GM13976 (cell line): ENCODE data around the gene HLA-DRB5.

Experiments used
- DNase-seq: peaks from one replicate; pipeline ENCODE4 v3.0.0; 2012; ENCODE audit warnings: low spot score
- in situ Hi-C: fragments of 300-500 bp; cut with MboI; formaldehyde crosslinking; loops from one replicate; pipeline ENCODE4 v1.12.0; 2022; ENCODE audit warnings: low sequenced_read_pairs, mixed read lengths, inconsistent platforms; ENCODE audit not compliant: unreplicated experiment
- TF ChIP-seq, protein P1 (sequence below): IDR thresholded peaks from 2 replicates; pipeline ENCODE4 v1.5.1; 2012; ENCODE audit warnings: borderline replicate concordance, mild to moderate bottlenecking; ENCODE audit not compliant: insufficient read depth; ENCODE audit errors: extremely low read depth, missing control alignments, control extremely low read depth

The HLA-DRB5 gene

DNA sequence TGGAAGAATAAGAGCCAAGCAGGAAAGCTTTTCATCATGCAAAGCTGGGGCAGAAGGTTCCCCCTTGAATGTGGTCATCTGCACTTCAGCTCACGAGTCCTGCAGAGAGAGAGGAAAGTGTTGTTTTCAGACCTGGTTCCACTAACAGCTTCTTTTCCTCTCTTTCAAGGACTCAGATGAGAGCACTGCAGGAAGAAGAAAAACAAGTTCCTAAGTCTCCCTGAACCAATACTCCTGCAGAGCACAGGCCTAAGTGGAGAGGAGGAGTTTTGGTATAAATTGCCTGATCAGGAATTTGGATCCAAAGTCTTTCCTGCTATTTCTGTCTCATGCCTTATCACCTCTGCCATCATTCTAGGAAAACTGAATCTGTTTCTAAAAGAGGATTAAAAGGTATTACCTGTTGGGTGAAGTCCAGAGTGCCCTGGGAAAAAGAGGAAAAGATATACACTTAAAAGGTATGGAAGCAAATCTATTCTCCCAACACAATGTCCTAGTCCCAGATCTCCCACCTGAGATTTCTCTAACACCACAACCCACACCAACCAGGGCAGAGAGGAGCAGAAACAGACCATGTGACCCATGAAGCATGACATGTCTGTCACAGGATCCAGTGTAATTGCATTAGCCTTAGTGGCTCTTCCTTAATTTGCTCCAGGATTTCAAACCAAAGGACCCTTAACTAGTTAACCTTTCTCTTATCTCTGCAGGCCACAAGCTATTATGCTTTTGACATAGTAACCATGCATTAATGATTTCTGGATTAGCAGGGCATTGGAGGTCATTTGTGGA lies 12.2 kb downstream of the HLA-DRB5 start:
- TF ChIP-seq, protein P1, sequence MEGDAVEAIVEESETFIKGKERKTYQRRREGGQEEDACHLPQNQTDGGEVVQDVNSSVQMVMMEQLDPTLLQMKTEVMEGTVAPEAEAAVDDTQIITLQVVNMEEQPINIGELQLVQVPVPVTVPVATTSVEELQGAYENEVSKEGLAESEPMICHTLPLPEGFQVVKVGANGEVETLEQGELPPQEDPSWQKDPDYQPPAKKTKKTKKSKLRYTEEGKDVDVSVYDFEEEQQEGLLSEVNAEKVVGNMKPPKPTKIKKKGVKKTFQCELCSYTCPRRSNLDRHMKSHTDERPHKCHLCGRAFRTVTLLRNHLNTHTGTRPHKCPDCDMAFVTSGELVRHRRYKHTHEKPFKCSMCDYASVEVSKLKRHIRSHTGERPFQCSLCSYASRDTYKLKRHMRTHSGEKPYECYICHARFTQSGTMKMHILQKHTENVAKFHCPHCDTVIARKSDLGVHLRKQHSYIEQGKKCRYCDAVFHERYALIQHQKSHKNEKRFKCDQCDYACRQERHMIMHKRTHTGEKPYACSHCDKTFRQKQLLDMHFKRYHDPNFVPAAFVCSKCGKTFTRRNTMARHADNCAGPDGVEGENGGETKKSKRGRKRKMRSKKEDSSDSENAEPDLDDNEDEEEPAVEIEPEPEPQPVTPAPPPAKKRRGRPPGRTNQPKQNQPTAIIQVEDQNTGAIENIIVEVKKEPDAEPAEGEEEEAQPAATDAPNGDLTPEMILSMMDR: no peak
- no peak for DNase-seq
- in situ Hi-C loops: no loop called here

DNA sequence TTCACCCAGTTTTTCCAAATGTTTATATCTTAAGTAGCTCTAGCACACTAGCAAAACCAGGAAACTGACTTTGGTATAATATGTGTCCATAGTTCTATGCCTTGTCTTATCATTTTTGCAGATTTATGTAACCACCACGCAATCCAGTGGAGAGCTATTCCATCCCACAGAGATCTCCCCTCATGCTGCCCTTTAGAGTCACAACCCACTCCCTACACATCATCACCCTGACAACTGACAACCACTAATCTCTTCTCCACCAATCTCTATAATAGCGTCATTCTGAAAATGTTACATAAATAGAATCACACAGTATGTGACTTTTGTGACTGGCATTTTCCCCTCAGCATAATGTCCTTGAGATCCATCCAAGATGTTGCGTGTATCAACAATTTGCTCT lies 29.1 kb downstream of the HLA-DRB5 start:
- DNase-seq: no peak
- in situ Hi-C loops: no loop called here
- TF ChIP-seq, protein P1: no peak

DNA sequence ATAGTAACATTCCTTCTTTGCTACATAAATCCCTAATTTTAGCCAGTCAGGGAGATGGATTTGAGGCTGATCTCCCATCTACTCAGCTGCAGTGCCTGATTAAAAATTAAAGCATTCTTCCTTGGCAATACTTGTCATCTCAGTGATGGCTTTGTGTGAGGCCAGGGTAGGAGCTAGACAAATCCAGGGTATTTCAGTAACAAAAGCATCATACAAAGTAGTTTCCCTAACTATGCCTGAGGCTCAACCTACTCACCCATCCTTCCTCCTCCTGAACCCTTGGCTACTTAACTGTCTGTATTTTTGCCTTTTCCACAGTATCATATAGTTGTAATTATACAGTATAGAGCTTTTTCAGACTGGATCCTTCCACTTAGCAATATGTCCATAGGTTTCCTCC lies 37.7 kb downstream of the HLA-DRB5 start:
- TF ChIP-seq, protein P1: no peak
- in situ Hi-C loops: no loop called here
- no peak for DNase-seq

DNA sequence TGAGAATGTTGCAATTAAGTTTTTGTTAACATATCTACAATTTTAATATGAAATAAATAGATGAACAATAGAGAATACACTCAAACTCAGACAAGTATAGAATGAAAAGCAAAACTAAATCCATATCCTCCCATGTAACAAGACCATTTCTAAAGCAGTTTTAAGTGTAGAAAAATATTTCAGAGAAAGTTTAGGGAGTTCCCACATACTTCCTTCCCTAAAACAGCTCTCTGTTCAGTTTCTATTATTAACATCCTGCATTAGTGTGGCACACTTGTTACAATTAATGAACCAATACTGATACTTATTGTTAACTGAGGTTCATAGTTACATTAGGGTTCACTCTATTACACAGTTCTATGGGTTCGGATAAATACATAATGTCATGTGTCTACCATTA lies 38.4 kb downstream of the HLA-DRB5 start:
- in situ Hi-C loops: no loop called here
- DNase-seq: no peak
- TF ChIP-seq, protein P1: no peak

DNA sequence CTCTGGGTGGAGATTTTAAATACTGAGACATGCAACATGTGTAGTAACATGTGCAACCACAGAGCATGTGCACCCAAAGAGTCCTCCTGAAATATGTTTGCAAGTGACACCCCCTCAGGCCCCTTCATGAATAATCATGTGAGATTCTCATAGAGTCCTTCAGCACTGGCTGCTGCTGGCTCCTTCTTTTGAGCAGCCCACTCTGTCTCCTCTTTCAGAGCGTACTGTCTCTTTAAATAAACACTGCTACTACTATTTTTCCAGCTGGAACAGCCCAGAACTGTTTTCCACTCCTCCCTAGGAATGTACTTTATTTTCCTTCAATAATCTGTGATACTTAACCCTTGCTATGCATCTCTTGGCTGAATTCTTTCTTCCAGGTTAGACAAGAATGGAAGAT lies 42.0 kb downstream of the HLA-DRB5 start:
- no peak for DNase-seq
- TF ChIP-seq, protein P1: no peak
- in situ Hi-C loops: no loop called here

DNA sequence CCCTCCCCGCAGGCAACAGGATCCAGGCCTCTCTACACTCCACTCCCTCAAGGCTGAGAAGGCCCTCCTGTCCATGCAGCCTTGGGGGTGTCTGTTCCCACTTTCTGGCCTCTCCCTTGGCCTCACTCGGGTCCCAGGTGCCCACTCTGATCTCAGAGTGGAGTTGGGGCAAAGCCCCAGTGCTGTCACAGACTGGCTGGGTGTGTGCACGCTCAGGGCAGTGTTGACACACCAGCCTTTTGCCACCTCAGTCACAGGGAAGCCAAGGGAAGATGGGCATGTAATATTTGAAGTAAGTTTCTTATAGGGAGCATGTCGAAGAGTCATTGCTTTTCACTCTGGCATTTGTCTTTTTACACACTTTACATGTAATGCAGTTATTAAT lies 45.5 kb downstream of the HLA-DRB5 start:
- in situ Hi-C loops: no loop called here
- TF ChIP-seq, protein P1: no peak
- no peak for DNase-seq
